HEK293 (cell line): ENCODE results near the gene STAM2.

Experiments
- GFI1B ChIP-seq: fragments of 450-650 bp; formaldehyde crosslinking; IDR thresholded peaks from 2 replicates; pipeline ENCODE4 v1.5.1; 2016; ENCODE audit warnings: missing biosample characterization, missing genetic modification characterization
- IKZF3 ChIP-seq: fragments of 450-650 bp; IDR thresholded peaks from 2 replicates; pipeline ENCODE4 v1.5.0; 2018; ENCODE audit warnings: missing biosample characterization, mild to moderate bottlenecking, missing genetic modification characterization, moderate library complexity
- KLF17 ChIP-seq: fragments of 450-650 bp; formaldehyde crosslinking; IDR thresholded peaks from 2 replicates; pipeline ENCODE4 v1.5.1; 2016; ENCODE audit warnings: missing biosample characterization, missing genetic modification characterization
- KLF9 ChIP-seq: fragments of 450-650 bp; formaldehyde crosslinking; IDR thresholded peaks from 2 replicates; pipeline ENCODE4 v1.5.1; 2016; ENCODE audit warnings: missing biosample characterization, missing genetic modification characterization, low read depth
- SCRT1 ChIP-seq: fragments of 450-650 bp; formaldehyde crosslinking; IDR thresholded peaks from 2 replicates; pipeline ENCODE4 v1.5.1; 2016; ENCODE audit warnings: missing biosample characterization, missing genetic modification characterization, borderline replicate concordance
- ZBTB17 ChIP-seq: fragments of 450-650 bp; formaldehyde crosslinking; IDR thresholded peaks from 2 replicates; pipeline ENCODE4 v1.5.1; 2016; ENCODE audit warnings: missing biosample characterization, missing genetic modification characterization
- ZBTB26 ChIP-seq: fragments of 450-650 bp; formaldehyde crosslinking; optimal IDR thresholded peaks from 2 replicates; pipeline ENCODE3; 2016; ENCODE audit warnings: missing biosample characterization, mild to moderate bottlenecking, missing genetic modification characterization
- ZBTB48 ChIP-seq: fragments of 450-650 bp; formaldehyde crosslinking; IDR thresholded peaks from 2 replicates; pipeline ENCODE4 v1.5.1; 2016; ENCODE audit warnings: missing biosample characterization, missing genetic modification characterization
- ZBTB49 ChIP-seq: fragments of 450-650 bp; formaldehyde crosslinking; IDR thresholded peaks from 2 replicates; pipeline ENCODE4 v1.5.1; 2016; ENCODE audit warnings: missing biosample characterization, missing genetic modification characterization, low read depth
- ZBTB8A ChIP-seq: fragments of 450-650 bp; formaldehyde crosslinking; IDR thresholded peaks from 2 replicates; pipeline ENCODE4 v1.5.1; 2016; ENCODE audit warnings: missing biosample characterization, missing genetic modification characterization
- ZEB2 ChIP-seq: fragments of 450-650 bp; formaldehyde crosslinking; IDR thresholded peaks from 2 replicates; pipeline ENCODE4 v1.5.1; 2016; ENCODE audit warnings: missing biosample characterization, missing genetic modification characterization
- ZFHX2 ChIP-seq: fragments of 450-650 bp; formaldehyde crosslinking; conservative IDR thresholded peaks from 2 replicates; pipeline ENCODE4 v1.5.1; 2016; ENCODE audit warnings: missing biosample characterization, missing genetic modification characterization
- ZNF138 ChIP-seq: fragments of 450-650 bp; formaldehyde crosslinking; IDR thresholded peaks from 2 replicates; pipeline ENCODE4 v1.5.1; 2016; ENCODE audit warnings: missing biosample characterization, missing genetic modification characterization, borderline replicate concordance
- ZNF140 ChIP-seq: fragments of 450-650 bp; formaldehyde crosslinking; IDR thresholded peaks from 2 replicates; pipeline ENCODE4 v1.5.1; 2016; ENCODE audit warnings: missing biosample characterization, missing genetic modification characterization
- ZNF148 ChIP-seq: fragments of 450-650 bp; formaldehyde crosslinking; IDR thresholded peaks from 2 replicates; pipeline ENCODE4 v1.5.0; 2017; ENCODE audit warnings: missing biosample characterization, missing genetic modification characterization, borderline replicate concordance
- ZNF157 ChIP-seq: fragments of 450-650 bp; formaldehyde crosslinking; IDR thresholded peaks from 2 replicates; pipeline ENCODE4 v1.5.1; 2016; ENCODE audit warnings: missing biosample characterization, missing genetic modification characterization
- ZNF16 ChIP-seq: fragments of 450-650 bp; formaldehyde crosslinking; IDR thresholded peaks from 2 replicates; pipeline ENCODE4 v1.5.1; 2016; ENCODE audit warnings: low read depth, missing biosample characterization, missing genetic modification characterization
- ZNF169 ChIP-seq: fragments of 450-650 bp; formaldehyde crosslinking; IDR thresholded peaks from 2 replicates; pipeline ENCODE4 v1.5.1; 2016; ENCODE audit warnings: missing biosample characterization, missing genetic modification characterization
- ZNF2 ChIP-seq: fragments of 450-650 bp; formaldehyde crosslinking; IDR thresholded peaks from 2 replicates; pipeline ENCODE4 v1.5.1; 2016; ENCODE audit warnings: missing biosample characterization, missing genetic modification characterization
- ZNF23 ChIP-seq: fragments of 450-650 bp; formaldehyde crosslinking; IDR thresholded peaks from 2 replicates; pipeline ENCODE4 v1.5.1; 2016; ENCODE audit warnings: missing biosample characterization, missing genetic modification characterization, borderline replicate concordance
- ZNF280C ChIP-seq: fragments of 450-650 bp; formaldehyde crosslinking; IDR thresholded peaks from 2 replicates; pipeline ENCODE4 v1.5.1; 2016; ENCODE audit warnings: missing biosample characterization, missing genetic modification characterization
- ZNF394 ChIP-seq: fragments of 450-650 bp; formaldehyde crosslinking; IDR thresholded peaks from 2 replicates; pipeline ENCODE4 v1.5.1; 2016; ENCODE audit warnings: missing biosample characterization, missing genetic modification characterization, mild to moderate bottlenecking, moderate library complexity, borderline replicate concordance
- ZNF416 ChIP-seq: fragments of 450-650 bp; formaldehyde crosslinking; IDR thresholded peaks from 2 replicates; pipeline ENCODE4 v1.5.1; 2016; ENCODE audit warnings: missing biosample characterization, missing genetic modification characterization
- ZNF514 ChIP-seq: fragments of 450-650 bp; formaldehyde crosslinking; IDR thresholded peaks from 2 replicates; pipeline ENCODE4 v1.5.1; 2016; ENCODE audit warnings: missing biosample characterization, missing genetic modification characterization
- ZNF544 ChIP-seq: fragments of 450-650 bp; formaldehyde crosslinking; IDR thresholded peaks from 2 replicates; pipeline ENCODE4 v1.5.0; 2017; ENCODE audit warnings: missing biosample characterization, missing genetic modification characterization
- ZNF548 ChIP-seq: fragments of 450-650 bp; formaldehyde crosslinking; IDR thresholded peaks from 2 replicates; pipeline ENCODE4 v1.5.1; 2016; ENCODE audit warnings: missing biosample characterization, missing genetic modification characterization
- ZNF623 ChIP-seq: fragments of 450-650 bp; formaldehyde crosslinking; IDR thresholded peaks from 2 replicates; pipeline ENCODE4 v1.5.1; 2016; ENCODE audit warnings: missing biosample characterization, missing genetic modification characterization
- ZNF624 ChIP-seq: fragments of 450-650 bp; formaldehyde crosslinking; IDR thresholded peaks from 2 replicates; pipeline ENCODE4 v1.5.1; 2017; ENCODE audit warnings: missing biosample characterization, missing genetic modification characterization
- ZNF837 ChIP-seq: fragments of 450-650 bp; formaldehyde crosslinking; IDR thresholded peaks from 2 replicates; pipeline ENCODE4 v1.5.1; 2016; ENCODE audit warnings: missing biosample characterization, missing genetic modification characterization
- ZSCAN4 ChIP-seq: fragments of 450-650 bp; formaldehyde crosslinking; IDR thresholded peaks from 2 replicates; pipeline ENCODE4 v1.5.1; 2017; ENCODE audit warnings: missing biosample characterization, missing genetic modification characterization

STAM2 gene

GRCh38 chr2:152175368-152176112 is at the start of gene STAM2 (continued):
- TF ChIP-seq ZNF416 (no peak), ZNF544 (tag by site-specific recombination) (no peak), ZNF140 (tag by site-specific recombination) (no peak), ZNF138 (tag by site-specific recombination) (no peak), ZNF2 (tag by site-specific recombination) (peak; percentile 74; the same call in 1 of the 2 replicates), ZNF280C (tag by site-specific recombination) (no peak), IKZF3 (tag by site-specific recombination) (peak; percentile 38; the same call in 1 of the 2 replicates), ZNF394 (tag by site-specific recombination) (peak; percentile 54; the same call in 1 of the 2 replicates), ZBTB26 (peak; percentile 75), ZNF837 (no peak), ZNF16 (tag by site-specific recombination) (no peak), ZNF623 (tag by site-specific recombination) (no peak), ZNF157 (tag by site-specific recombination) (no peak), ZSCAN4 (tag by site-specific recombination) (peak; percentile 12; the same call in 1 of the 2 replicates), ZBTB17 (tag by site-specific recombination) (peak; percentile 39; the same call in 1 of the 2 replicates), GFI1B (tag by site-specific recombination) (no peak), ZFHX2 (peak; percentile 83), ZBTB48 (tag by site-specific recombination) (peak; percentile 91), ZBTB8A (tag by site-specific recombination) (peak; percentile 33), ZEB2 (tag by site-specific recombination) (peak; percentile 64), ZNF624 (tag by site-specific recombination) (no peak), SCRT1 (no peak), ZBTB49 (tag by site-specific recombination) (no peak), ZNF148 (tag by site-specific recombination) (no peak), KLF9 (tag by site-specific recombination) (peak; percentile 95), ZNF514 (no peak), ZNF23 (tag by site-specific recombination) (no peak), ZNF169 (tag by site-specific recombination) (no peak), ZNF548 (tag by site-specific recombination) (no peak), KLF17 (no peak; the same call in none of the 2 replicates)
